H9 (cell line): ENCODE results near the gene GPR171. TPM values are rescaled to one million over a fixed set of nuclear protein-coding genes. Genes with fewer than 3 reads are reported as not detected.

Experiments
- DNase-seq: peaks from one replicate; pipeline ENCODE4 v3.0.0-alpha.2; 2017
- H2AFZ ChIP-seq: one replicate; pipeline ENCODE4 v1.6.1; 2013; ENCODE audit warnings: mild to moderate bottlenecking, low read length, control low read depth, moderate library complexity
- H2AK5ac ChIP-seq: 2 replicates; pipeline ENCODE4 v1.6.1; 2013; ENCODE audit warnings: low read length, control low read depth, mixed read lengths; ENCODE audit not compliant: insufficient read length
- H2BK120ac ChIP-seq: one replicate; pipeline ENCODE4 v1.6.1; 2013; ENCODE audit warnings: low read depth, mild to moderate bottlenecking, low read length, control low read depth, inconsistent platforms; ENCODE audit not compliant: poor library complexity, severe bottlenecking
- H2BK12ac ChIP-seq: 2 replicates; pipeline ENCODE4 v1.6.1; 2013; ENCODE audit warnings: low read length, control low read depth, mixed read lengths, low read depth; ENCODE audit not compliant: insufficient read length
- H2BK15ac ChIP-seq: 2 replicates; pipeline ENCODE4 v1.6.1; 2013; ENCODE audit warnings: low read depth, low read length, control low read depth
- H2BK20ac ChIP-seq: one replicate; pipeline ENCODE4 v1.6.1; 2013; ENCODE audit warnings: low read depth, mild to moderate bottlenecking, low read length, control low read depth, inconsistent platforms; ENCODE audit not compliant: poor library complexity, severe bottlenecking
- H2BK5ac ChIP-seq: 2 replicates; pipeline ENCODE4 v1.6.1; 2013; ENCODE audit warnings: low read length, control low read depth, mixed read lengths; ENCODE audit not compliant: insufficient read length
- H3K14ac ChIP-seq: 2 replicates; pipeline ENCODE4 v1.6.1; 2013; ENCODE audit warnings: low read length, control low read depth; ENCODE audit not compliant: insufficient read depth
- H3K18ac ChIP-seq: 2 replicates; pipeline ENCODE4 v1.6.1; 2013; ENCODE audit warnings: low read depth, mild to moderate bottlenecking, mixed read lengths, low read length, control low read depth; ENCODE audit not compliant: insufficient read length
- H3K23ac ChIP-seq: 2 replicates; pipeline ENCODE4 v1.6.1; 2013; ENCODE audit warnings: low read length, control low read depth, mixed read lengths, low read depth; ENCODE audit not compliant: insufficient read length
- H3K23me2 ChIP-seq: 2 replicates; pipeline ENCODE4 v1.6.1; 2013; ENCODE audit warnings: low read depth, mild to moderate bottlenecking, mixed read lengths, low read length, control low read depth; ENCODE audit not compliant: insufficient read length, poor library complexity, severe bottlenecking
- H3K27ac ChIP-seq: 2 replicates; pipeline ENCODE4 v1.5.1; 2013; ENCODE audit warnings: low read length, control low read depth, mixed read lengths, low read depth; ENCODE audit not compliant: insufficient read length
- H3K27me3 ChIP-seq: 2 replicates; pipeline ENCODE4 v1.6.1; 2013; ENCODE audit warnings: low read length, control low read depth, inconsistent platforms; ENCODE audit not compliant: insufficient read depth
- H3K4ac ChIP-seq: 2 replicates; pipeline ENCODE4 v1.6.1; 2013; ENCODE audit warnings: low read depth, mild to moderate bottlenecking, control low read depth, inconsistent platforms, low read length, moderate library complexity
- H3K4me1 ChIP-seq: 2 replicates; pipeline ENCODE4 v1.6.1; 2013; ENCODE audit warnings: low read length, control low read depth, inconsistent platforms; ENCODE audit not compliant: insufficient read depth
- H3K4me2 ChIP-seq: 2 replicates; pipeline ENCODE4 v1.6.1; 2013; ENCODE audit warnings: low read length, control low read depth, mixed read lengths; ENCODE audit not compliant: insufficient read length, insufficient read depth
- H3K56ac ChIP-seq: 2 replicates; pipeline ENCODE4 v1.6.1; 2013; ENCODE audit warnings: low read depth, mild to moderate bottlenecking, mixed read lengths, low read length, control low read depth; ENCODE audit not compliant: insufficient read length
- H3K79me1 ChIP-seq: 2 replicates; pipeline ENCODE4 v1.6.1; 2013; ENCODE audit warnings: low read depth, mild to moderate bottlenecking, moderate library complexity, low read length, control low read depth, inconsistent platforms; ENCODE audit not compliant: insufficient read depth, poor library complexity, severe bottlenecking
- H3K79me2 ChIP-seq: 2 replicates; pipeline ENCODE4 v1.6.1; 2013; ENCODE audit warnings: low read length, control low read depth, inconsistent platforms; ENCODE audit not compliant: insufficient read depth
- H3K9ac ChIP-seq: 2 replicates; pipeline ENCODE4 v1.6.1; 2013; ENCODE audit warnings: low read length, control low read depth, mixed read lengths; ENCODE audit not compliant: insufficient read length; ENCODE audit errors: extremely low read depth
- H3K9me3 ChIP-seq: one replicate; pipeline ENCODE4 v1.6.1; 2013; ENCODE audit warnings: low read depth, low read length, inconsistent platforms; ENCODE audit not compliant: control insufficient read depth
- H3T11ph ChIP-seq: one replicate; pipeline ENCODE4 v1.6.1; 2013; ENCODE audit warnings: mild to moderate bottlenecking, low read length, control low read depth, inconsistent platforms
- H4K20me1 ChIP-seq: one replicate; pipeline ENCODE4 v1.6.1; 2013; ENCODE audit not compliant: control insufficient read depth, insufficient read length, insufficient read depth
- H4K5ac ChIP-seq: 2 replicates; pipeline ENCODE4 v1.6.1; 2013; ENCODE audit warnings: low read depth, mild to moderate bottlenecking, mixed read lengths, low read length, control low read depth; ENCODE audit not compliant: insufficient read length
- H4K8ac ChIP-seq: replicated peaks from 2 replicates; pipeline ENCODE4 v1.6.1; 2013; ENCODE audit warnings: low read length, control low read depth, mixed read lengths, low read depth; ENCODE audit not compliant: insufficient read length
- H4K91ac ChIP-seq: 2 replicates; pipeline ENCODE4 v1.6.1; 2013; ENCODE audit warnings: low read depth, mild to moderate bottlenecking, moderate library complexity, mixed read lengths, low read length, control low read depth; ENCODE audit not compliant: insufficient read length
- H3K27ac Mint-ChIP-seq, 3 experiments: 2 replicates in 2 of 3; 3 replicates in 1 of 3; pipeline ENCODE4 v1.8.0; 2020 to 2021; ENCODE audit warnings: mixed read lengths in 3 of 3, mild to moderate bottlenecking in 1 of 3, moderate library complexity in 1 of 3
- H3K27me3 Mint-ChIP-seq: 2 replicates; pipeline ENCODE4 v1.8.0; 2021; ENCODE audit warnings: low read depth, mild to moderate bottlenecking, moderate library complexity, mixed read lengths
- H3K36me3 Mint-ChIP-seq, 3 experiments: 2 replicates in 2 of 3; 3 replicates in 1 of 3; pipeline ENCODE4 v1.8.0; 2020 to 2021; ENCODE audit warnings: low read depth in 3 of 3, mixed read lengths in 3 of 3; ENCODE audit not compliant: insufficient read depth in 1 of 3
- H3K4me1 Mint-ChIP-seq, 2 experiments: 2 replicates each; pipeline ENCODE4 v1.8.0; 2020; ENCODE audit warnings: mixed read lengths in 2 of 2
- H3K4me3 Mint-ChIP-seq, 2 experiments: 2 replicates in 1 of 2; 3 replicates in 1 of 2; pipeline ENCODE4 v1.8.0; 2020 to 2021; ENCODE audit warnings: mild to moderate bottlenecking in 2 of 2, mixed read lengths in 2 of 2, moderate library complexity in 1 of 2
- H3K9me3 Mint-ChIP-seq, 2 experiments: 2 replicates in 1 of 2; 3 replicates in 1 of 2; pipeline ENCODE4 v1.8.0; 2020; ENCODE audit warnings: mild to moderate bottlenecking in 2 of 2, mixed read lengths in 2 of 2, moderate library complexity in 1 of 2
- CTCF ChIP-seq: fragments of 200-600 bp; sonication (generic); conservative IDR thresholded peaks from 3 replicates; pipeline ENCODE4 v1.8.0; 2021; ENCODE audit warnings: antibody characterized with exemption, mild to moderate bottlenecking
- WGBS: extraction: QIAGEN DNeasy Blood & Tissue Kit; methylation state at CpG from one replicate; pipeline ENCODE4 v1.1.7; 2013; ENCODE audit warnings: missing lambda C conversion rate, low lambda C conversion rate, mixed read lengths; ENCODE audit not compliant: insufficient read length; ENCODE audit errors: extremely low coverage; 5-methylcytosine and 5-hydroxymethylcytosine counted together
- total RNA-seq: library from RNA; stranded (reverse); gene quantifications from 2 replicates; pipeline ENCODE4 v1.2.1, GENCODE V29; 2021

GPR171 gene
- total RNA-seq, 1 experiment from 2014 or later: not detected

DNA sequence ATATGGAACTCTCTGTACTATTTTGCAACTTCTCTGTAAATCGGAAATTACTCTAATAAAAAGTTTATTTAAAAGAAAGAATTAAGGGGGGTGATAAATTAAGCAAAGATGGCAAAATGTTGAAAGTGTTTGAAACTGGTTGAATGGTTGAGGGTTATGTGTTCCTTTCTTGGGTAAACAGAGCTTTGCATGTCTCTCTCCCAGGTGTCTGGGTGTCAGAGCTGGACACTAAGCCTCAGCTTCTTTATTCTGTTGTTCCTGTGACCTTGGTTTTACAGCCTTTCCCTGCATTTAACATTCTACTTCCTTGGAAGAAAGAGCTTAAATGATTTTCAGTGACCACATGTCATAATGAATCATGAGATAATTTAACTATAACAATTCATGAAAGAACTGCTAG lies 7.2 kb downstream of the GPR171 start:
- Histone ChIP-seq H2BK5ac (no peak overlapping the region), H4K91ac (no peak overlapping the region), H3K27me3 (no peaks in the 10 kb centered on the region), H4K8ac (no peak overlapping the region), H4K20me1 (no peaks in the 10 kb centered on the region), H2BK120ac (no peak overlapping the region), H3K9me3 (no peaks in the 10 kb centered on the region), H3K79me2 (no peaks in the 10 kb centered on the region), H3K9ac (no peak overlapping the region), H2BK12ac (no peak overlapping the region), H3K23ac (no peak overlapping the region), H3K18ac (no peak overlapping the region), H3K4ac (no peak overlapping the region), H2BK15ac (no peak overlapping the region), H3K4me2 (no peak overlapping the region), H3K56ac (no peak overlapping the region), H3K79me1 (no peaks in the 10 kb centered on the region), H3K14ac (no peak overlapping the region), H2AFZ (no peak overlapping the region), H3K27ac (no peak overlapping the region), H2BK20ac (no peak overlapping the region), H3T11ph (no peak overlapping the region), H3K23me2 (no peaks in the 10 kb centered on the region), H4K5ac (no peak overlapping the region), H3K4me1 (no peaks in the 10 kb centered on the region), H2AK5ac (no peak overlapping the region)
- no CpG with 5 or more reads among the region's 1 CpG for WGBS
- H3K27ac Mint-ChIP-seq: no peak overlapping the region
- no peaks in the 10 kb centered on the region for H3K27me3 Mint-ChIP-seq
- H3K4me3 Mint-ChIP-seq: no peak overlapping the region
- no peaks in the 10 kb centered on the region for H3K4me1 Mint-ChIP-seq
- no peak for TF ChIP-seq CTCF
- peaks cover 2 to 15% (median 13%) of the 10 kb centered on the region in 3 experiments; a peak in 6 of 7 replicates for H3K36me3 Mint-ChIP-seq
- DNase-seq: no peak
- no peaks in the 10 kb centered on the region for H3K9me3 Mint-ChIP-seq
